ENCODE results near the gene LACTB. TPM values are rescaled to one million over a fixed set of nuclear protein-coding genes. Genes with fewer than 3 reads are reported as not detected.

LACTB gene
- total RNA-seq = 10 to 100 TPM; 15.6 to 20.8 (median 17.3) TPM

DNA sequence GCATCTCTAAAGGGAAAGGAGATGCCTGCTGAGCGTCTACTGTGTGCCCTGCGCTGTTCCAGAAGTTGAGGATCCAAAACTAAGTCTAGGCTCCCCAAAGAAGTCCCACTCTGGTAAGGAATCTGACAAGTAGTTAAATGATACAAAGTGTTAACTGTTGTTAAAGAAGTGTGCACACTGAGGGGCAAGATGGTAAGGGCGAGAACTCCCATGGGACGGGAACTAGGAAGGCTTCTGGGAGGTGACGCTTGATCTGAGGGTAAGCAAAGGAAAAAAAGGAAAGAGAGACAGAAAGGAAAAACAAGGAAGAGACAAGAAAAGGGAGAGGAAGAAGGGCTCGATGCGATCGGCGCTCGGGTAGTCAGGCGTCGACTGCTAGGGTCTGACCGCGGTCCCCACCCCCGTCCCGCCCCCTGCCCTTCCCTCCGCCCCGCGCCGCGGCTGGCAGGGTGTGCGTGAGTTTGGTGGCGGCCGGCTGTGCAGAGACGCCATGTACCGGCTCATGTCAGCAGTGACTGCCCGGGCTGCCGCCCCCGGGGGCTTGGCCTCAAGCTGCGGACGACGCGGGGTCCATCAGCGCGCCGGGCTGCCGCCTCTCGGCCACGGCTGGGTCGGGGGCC is at the start of gene LACTB:
LACTB (plus strand) TSS at position 480 of the 620 bp plus-strand sequence; CDS start at position 491, 11 bp downstream.
- Histone ChIP-seq H3K27ac (peak within 1 kb of the TSS; percentile 90 to 98 (median 94)), H3K4me1 (peaks cover 0 to 15% (median 3%) of the 10 kb centered on the region in 3 donors), H3K36me3 (peaks cover 0 to 16% of the 10 kb centered on the region in 2 donors), H3K27me3 (no peaks in the 10 kb centered on the region), H3K4me3 (peak within 1 kb of the TSS; percentile 95 to 98), H3K9me3 (no peaks in the 10 kb centered on the region)
- TF ChIP-seq POLR2A (IDR thresholded peaks at IDR 0.05) (peak; percentile 69 to 79), EP300 (IDR thresholded peaks at IDR 0.05) (no peak), POLR2AphosphoS5 (IDR thresholded peaks at IDR 0.05) (peak; percentile 83)
- TF ChIP-seq, protein P1, sequence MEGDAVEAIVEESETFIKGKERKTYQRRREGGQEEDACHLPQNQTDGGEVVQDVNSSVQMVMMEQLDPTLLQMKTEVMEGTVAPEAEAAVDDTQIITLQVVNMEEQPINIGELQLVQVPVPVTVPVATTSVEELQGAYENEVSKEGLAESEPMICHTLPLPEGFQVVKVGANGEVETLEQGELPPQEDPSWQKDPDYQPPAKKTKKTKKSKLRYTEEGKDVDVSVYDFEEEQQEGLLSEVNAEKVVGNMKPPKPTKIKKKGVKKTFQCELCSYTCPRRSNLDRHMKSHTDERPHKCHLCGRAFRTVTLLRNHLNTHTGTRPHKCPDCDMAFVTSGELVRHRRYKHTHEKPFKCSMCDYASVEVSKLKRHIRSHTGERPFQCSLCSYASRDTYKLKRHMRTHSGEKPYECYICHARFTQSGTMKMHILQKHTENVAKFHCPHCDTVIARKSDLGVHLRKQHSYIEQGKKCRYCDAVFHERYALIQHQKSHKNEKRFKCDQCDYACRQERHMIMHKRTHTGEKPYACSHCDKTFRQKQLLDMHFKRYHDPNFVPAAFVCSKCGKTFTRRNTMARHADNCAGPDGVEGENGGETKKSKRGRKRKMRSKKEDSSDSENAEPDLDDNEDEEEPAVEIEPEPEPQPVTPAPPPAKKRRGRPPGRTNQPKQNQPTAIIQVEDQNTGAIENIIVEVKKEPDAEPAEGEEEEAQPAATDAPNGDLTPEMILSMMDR (IDR thresholded peaks at IDR 0.05) = no peak
- WGBS, 2 donors (ENCODE audit: low coverage in 1 of 2) = 1 to 4% methylated on average over 5 to 16 of the region's 40 CpGs
- peak; percentile 95 for ATAC-seq

GRCh38 chr15:63072023-63072650 is 49.5 kb upstream of the LACTB start:
- TF ChIP-seq POLR2A (IDR thresholded peaks at IDR 0.05) (no peak), EP300 (IDR thresholded peaks at IDR 0.05) (no peak), POLR2AphosphoS5 (IDR thresholded peaks at IDR 0.05) (peak; percentile 3)
- no peak for ATAC-seq
- H3K27ac ChIP-seq = peak overlapping the region; percentile 83 to 98 (median 94)
- no peaks in the 10 kb centered on the region for H3K9me3 ChIP-seq
- 12 to 15% methylated on average over 3 of the region's 3 CpGs for WGBS, 2 donors (ENCODE audit: low coverage in 1 of 2)
- no peak overlapping the region for H3K4me3 ChIP-seq
- H3K4me1 ChIP-seq = peaks cover 23 to 99% (median 33%) of the 10 kb centered on the region in 3 donors
- H3K27me3 ChIP-seq = no peaks in the 10 kb centered on the region
- peaks cover 4 to 44% of the 10 kb centered on the region in 2 donors for H3K36me3 ChIP-seq

GRCh38 chr15:63072809-63073277 is 48.8 kb upstream of the LACTB start:
- Histone ChIP-seq H3K9me3 (no peaks in the 10 kb centered on the region), H3K4me3 (no peak overlapping the region), H3K27ac (peak overlapping the region; percentile 83 to 98 (median 94)), H3K4me1 (peaks cover 22 to 99% (median 28%) of the 10 kb centered on the region in 3 donors), H3K27me3 (no peaks in the 10 kb centered on the region), H3K36me3 (peaks cover 4 to 37% of the 10 kb centered on the region in 2 donors)
- ATAC-seq = no peak
- TF ChIP-seq POLR2AphosphoS5 (IDR thresholded peaks at IDR 0.05) (peak; percentile 2), EP300 (IDR thresholded peaks at IDR 0.05) (no peak), POLR2A (IDR thresholded peaks at IDR 0.05) (no peak)
- WGBS, 2 donors (ENCODE audit: low coverage in 1 of 2) = 50 to 51% methylated on average over 5 to 6 of the region's 9 CpGs

- no peak overlapping the region for H3K4me3 ChIP-seq
- H3K27me3 ChIP-seq = no peaks in the 10 kb centered on the region
- H3K9me3 ChIP-seq = no peaks in the 10 kb centered on the region
- peaks cover 14 to 99% (median 23%) of the 10 kb centered on the region in 3 donors for H3K4me1 ChIP-seq
- TF ChIP-seq, protein P1 (IDR thresholded peaks at IDR 0.05) = no peak
- no peak for TF ChIP-seq EP300 (IDR thresholded peaks at IDR 0.05)
- peak; percentile 4 for TF ChIP-seq POLR2AphosphoS5 (IDR thresholded peaks at IDR 0.05)
- peak in 1 of 2 donors; percentile 5 for TF ChIP-seq POLR2A (IDR thresholded peaks at IDR 0.05)
- ATAC-seq = no peak
- peaks cover under 1 to 29% of the 10 kb centered on the region in 2 donors for H3K36me3 ChIP-seq
- peak overlapping the region; percentile 83 to 98 (median 94) for H3K27ac ChIP-seq
- WGBS, 2 donors (ENCODE audit: low coverage in 1 of 2) = 29 to 33% methylated on average over 5 to 9 of the region's 9 CpGs
These were observed 48.0 kb upstream of the LACTB start for GRCh38 chr15:63073497-63074172.

GRCh38 chr15:63075015-63075983 is 46.4 kb upstream of the LACTB start:
- Histone ChIP-seq H3K4me3 (peak overlapping the region in 1 of 2 donors; percentile 17), H3K4me1 (peaks cover 12 to 99% (median 21%) of the 10 kb centered on the region in 3 donors), H3K36me3 (peaks cover 0 to 14% of the 10 kb centered on the region in 2 donors), H3K9me3 (no peaks in the 10 kb centered on the region), H3K27ac (peak overlapping the region; percentile 85 to 98 (median 96)), H3K27me3 (no peaks in the 10 kb centered on the region)
- TF ChIP-seq, protein P1 (IDR thresholded peaks at IDR 0.05) = no peak
- TF ChIP-seq POLR2AphosphoS5 (IDR thresholded peaks at IDR 0.05) (peak; percentile 85), POLR2A (IDR thresholded peaks at IDR 0.05) (peak in 1 of 2 donors; percentile 20), EP300 (IDR thresholded peaks at IDR 0.05) (no peak)
- ATAC-seq = peak; percentile 66
- WGBS, 2 donors (ENCODE audit: low coverage in 1 of 2) = 19 to 25% methylated on average over 9 to 15 of the region's 17 CpGs

Data from gastroesophageal sphincter (tissue), 4 donors.